ENCODE results near the gene IRX4.
A peak's percentile ranks its signal among the peaks of the same experiment; 100 is the strongest.

Gene IRX4

DNA sequence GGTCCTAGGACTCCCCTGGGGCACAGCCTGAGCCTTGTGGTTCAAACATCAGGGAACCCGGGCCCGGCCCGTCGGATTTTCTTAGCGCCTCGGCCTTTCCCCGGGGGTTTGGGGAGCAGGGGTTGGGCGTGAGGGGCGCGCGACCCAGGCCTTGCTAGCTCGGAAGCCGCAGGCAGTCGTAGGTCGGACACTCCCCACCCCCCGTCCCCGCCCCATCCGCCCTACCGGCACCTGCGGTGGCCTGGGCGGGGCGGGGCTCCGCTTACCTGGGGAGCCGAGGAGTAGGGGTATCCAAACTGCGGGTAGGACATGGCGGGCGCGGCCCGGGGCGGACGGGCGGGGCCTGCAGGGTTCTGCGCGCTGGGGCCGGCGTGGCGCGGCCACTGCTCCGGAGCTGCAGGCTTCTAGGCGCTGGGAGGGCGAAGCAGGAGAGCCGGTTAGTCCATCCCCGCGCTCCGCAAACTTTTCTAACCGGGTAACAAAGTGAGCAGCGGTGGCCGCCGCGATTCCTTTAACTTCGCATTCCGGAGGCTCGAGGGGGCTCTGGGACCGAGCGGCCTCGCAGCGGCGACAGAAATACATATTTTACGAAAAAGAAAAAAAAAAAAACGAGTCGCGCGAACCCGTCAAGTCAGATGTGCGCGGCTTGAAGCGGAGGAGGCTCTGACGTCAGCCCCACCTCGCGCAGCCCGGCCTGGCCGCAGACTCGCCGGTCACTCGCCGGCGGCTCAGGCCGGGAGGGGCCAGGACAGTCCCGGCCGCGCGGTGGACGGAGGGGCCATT, at the start of gene IRX4:
IRX4 (minus strand) TSS at position 589 of the 783 bp plus-strand sequence; CDS start at position 311, 278 bp downstream.
- DNase-seq = no peak

DNA sequence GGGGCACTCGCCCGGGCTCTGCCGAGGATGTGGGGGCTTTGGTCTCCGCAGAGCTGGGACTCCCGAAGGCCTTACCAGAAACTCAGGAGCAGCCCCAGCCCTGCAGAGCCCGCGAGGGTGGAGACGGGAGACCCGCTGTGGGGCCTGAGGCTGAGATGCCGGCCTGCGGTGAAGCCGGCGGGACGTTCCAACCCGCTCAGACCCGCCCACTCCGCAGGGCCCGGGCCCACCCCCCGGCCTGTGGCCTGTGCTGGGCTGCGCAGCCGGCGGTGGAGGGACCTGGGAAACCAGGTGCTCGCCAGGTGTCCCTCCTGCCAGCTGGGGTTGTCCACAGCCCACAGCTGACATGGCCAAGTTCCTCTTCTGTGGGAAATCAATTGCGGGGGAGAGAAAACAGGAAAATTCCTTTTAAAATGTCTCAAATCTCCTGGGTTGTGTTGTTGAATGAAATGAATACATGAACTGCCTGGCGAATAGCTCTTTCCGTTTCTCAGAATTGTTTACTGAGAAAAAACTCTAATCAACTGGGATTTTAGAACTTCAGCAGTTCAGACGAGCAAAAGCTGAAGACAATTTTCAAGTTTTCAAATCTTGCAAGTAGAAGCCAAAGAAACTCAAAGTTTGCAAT, 49.0 kb upstream of the IRX4 start:
- DNase-seq = peak; percentile 45

DNA sequence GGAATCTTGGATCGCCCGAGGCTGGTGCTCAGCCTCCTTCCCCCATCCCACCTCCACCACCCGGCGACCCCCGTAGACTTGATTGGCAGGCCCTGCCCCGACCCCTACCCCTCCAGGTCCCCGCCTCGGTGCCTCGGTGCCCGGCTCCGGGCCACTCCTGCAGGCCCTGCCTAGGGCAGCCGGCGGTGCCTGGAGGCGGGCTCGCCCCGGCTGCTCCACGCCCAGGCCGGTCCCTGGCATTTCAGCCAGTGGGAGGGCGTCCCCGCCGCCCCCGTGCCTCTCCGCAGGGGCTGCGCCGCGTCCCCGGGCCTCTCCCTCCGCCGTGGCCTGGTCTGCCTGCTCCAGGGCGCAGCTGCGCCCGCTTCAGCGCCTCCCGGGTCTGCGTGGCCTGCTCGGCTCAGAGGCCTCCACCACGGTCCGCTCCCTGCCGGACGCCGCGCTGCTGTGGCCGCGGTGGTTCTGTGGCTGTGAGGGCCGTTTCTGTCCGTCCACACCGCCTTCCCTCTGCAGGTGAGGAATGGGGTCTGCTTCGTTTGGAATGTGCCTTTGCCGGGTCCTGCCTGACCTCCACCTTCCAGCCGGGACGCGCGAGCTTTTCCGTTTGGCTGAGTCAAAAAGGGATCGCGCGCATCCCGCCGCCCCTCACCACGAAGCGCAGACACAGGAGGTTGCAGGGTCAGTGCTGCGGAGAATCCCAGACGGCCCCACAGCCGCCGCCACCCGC, 48.3 kb upstream of the IRX4 start:
- peak; percentile 32 for DNase-seq

DNA sequence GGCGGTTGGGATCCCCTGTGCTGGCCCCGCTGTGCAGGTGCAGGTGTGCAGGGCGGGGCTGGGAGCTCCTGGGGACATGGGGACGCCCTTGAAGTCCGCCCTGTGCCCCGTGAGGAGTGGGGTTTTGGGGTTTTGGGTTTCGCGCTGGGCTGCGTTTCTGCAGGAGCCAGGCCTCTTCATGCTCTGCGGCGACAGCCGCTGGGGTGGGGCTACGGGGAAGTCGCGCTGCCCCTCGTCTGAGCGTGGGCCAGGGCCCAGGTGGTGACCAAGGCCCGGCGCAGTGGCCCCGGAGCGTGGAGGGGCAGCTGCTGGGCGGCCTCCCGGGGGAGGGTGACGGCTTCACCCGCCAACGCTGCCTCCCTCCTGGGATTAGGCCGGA, 47.8 kb upstream of the IRX4 start:
- peak; percentile 42 for DNase-seq

DNA sequence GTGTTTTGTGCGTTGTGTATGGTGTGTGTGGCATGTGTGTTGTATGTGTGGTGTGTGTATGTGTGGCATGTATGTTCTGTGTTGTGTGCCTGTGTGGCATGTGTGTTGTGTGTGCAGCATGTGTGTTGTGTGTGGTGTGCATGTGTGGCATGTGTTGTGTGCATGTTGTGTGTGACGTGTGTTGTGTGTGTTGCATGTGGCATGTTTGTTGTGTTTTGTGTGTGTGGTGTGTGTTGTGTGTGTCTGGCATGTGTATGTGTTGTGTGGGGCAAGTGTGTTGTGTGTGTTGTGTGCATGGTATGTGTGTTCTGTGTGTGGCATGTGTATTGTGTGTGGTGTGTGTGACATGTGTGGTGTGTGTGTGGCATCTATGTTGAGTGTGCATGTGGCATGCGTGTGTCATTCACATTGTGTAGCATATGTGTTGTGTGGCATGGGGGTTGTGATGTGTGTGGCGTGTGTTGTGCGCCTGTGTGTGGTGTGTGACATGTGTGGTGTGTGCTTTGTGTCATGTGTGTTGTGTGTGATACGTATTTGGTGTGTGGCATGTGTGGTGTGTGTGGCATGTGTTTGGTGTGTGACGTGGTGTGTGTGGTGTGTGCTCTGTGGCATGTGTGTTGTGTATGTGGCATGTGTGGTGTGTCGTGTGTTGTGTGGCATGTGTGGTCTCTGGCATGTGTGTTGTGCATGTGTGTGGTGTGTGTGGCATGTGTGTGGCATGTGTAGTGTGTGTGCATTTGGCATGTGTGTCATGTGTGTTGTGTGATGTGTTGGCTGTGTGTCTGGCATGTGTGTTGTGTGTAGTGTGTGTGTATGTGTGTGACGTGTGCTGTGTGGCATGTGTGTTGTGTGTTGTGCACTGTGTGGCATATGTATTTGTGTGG, 46.6 kb upstream of the IRX4 start:
- no peak for DNase-seq

DNA sequence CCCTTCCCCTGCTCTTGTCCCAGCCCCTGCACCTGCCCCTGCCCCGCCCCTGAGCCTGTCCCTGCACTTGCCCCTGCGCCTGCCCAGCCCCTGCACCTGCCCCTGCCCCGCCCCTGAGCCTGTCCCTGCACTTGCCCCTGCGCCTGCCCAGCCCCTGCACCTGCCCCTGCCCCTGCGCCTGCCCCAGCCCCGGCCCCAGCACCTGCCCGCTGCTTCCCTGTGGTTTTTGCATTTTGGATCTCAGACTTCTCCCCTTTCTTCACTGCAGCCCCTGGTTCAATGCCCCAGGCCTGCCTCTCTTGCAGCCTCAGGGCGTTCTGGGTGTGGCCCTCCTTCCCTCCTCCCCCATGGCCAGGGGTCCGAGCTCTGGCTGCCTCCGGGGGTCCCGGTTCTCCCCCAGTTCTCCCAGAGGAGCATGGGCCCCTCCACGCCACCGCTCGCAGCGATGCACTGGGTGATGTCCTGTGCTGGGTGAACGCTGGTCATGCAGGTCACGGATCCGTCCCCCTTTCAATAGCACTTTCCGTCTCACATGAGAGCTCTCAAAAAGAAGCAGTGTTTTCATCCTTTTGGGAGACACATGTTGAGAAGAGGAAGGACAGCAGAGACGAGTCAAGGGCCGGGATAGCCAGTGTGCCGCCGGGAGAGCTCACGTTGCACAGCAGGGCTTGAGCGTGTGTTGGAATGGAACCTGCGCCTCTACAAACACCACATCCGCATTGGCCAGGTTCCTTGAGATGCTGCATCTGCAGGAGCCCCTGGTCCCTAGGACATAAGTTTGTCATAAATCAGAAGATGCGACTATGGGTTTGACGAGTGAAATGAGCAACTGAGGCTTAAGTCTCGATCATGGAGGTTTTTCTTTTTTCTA, 44.0 kb upstream of the IRX4 start:
- no peak for DNase-seq

DNA sequence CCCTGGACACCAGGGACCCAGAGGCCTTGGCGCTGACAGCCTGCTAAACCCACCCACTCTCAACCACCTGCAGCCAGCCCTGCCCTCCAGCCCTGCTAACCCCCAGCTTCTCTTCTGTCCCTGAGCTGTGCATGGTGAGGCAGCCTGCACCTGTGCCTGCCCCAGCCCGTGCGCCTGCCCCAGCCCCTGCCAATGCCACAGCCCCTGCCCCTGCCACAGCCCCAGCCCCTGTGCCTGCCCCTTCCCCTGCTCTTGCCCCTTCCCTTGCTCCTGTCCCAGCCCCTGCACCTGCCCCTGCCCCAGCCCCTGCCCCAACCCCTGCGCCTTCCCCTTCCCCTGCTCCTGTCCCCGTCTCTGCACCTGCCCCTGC, 43.3 kb upstream of the IRX4 start:
- DNase-seq = no peak

DNA sequence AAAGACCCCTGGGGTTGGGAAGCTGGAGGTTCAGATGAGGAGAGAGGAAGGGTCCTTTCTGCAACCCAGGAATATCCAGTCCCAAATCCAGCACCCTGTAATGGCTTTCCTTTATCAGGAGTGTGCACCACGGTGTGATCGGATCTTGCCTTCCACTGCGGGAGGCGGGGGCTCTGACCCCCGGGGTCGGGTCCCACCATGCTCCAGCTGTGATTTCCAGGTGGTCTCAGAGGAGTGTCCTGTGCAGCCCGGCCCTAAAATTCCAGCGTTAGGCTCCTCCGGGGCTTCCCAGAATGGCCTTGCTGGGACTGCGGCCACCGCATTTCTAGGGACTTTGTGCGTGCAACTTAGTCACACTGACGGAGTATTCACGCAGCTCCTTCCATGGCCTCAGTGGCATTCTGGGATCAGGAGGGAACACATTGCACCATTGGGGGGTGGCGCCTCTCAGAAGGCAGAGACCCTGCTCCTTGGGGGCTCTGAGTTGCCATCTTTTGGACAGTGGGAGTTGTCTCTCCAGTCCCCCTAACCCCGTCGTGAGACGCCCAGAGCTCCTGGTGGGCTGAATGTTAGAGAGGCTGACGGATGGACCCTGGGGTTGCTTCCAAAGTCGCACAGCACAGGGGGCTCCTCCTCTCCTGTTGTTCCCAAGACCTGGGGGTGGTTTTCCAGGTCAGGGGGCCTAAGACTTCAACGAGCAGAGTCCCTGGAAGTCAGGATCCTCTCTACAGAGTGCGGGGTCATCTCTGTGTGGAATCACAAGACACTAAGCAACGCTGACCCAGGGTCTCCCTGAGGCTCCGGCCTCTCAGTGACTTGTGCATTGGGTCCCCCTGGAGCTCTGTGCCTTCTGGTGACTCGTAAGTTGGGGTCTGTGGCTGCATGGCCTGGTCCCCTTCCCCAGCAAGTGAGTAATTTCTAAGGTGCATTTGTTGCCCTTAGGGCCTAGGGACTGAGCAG, 42.7 kb upstream of the IRX4 start:
- DNase-seq = no peak

DNA sequence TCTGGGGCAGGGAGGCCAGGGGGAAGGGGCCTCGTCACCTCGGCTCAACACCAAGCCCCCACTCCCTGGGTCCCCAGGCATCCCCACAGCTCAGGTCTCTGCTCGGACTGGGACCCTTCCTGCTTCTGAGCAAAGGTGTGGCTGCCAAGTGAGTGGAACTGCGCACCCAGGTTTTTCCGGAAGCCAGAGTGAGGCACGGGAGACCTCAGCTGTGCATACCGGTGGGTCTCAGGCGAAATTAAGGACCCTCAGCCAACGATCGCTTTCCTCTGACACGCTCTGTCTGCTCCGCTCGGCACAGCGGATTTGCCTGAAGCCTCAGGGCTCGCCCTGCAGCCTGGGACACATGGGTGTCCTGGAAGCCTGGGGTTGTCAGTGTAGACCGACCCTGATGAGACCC, 41.0 kb upstream of the IRX4 start:
- DNase-seq = no peak

DNA sequence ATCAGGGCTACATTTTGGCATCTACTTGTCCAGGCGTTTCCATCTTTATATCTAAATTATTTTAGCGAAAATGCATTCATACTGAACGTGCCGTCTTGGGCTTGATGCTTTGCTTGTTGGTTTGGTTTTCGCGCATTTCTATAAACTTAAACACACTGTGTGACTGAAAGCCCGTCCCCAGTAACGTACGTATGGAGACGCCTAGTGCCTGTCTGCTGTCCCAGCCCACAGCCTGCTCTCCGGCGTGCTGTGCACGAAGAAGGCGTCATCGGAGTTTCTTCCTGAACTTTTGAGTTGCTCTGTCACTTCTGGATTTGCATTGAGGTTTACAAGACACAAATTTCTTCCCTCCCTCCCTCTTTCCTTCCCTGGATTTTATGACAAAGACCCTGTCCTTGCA, 40.6 kb upstream of the IRX4 start:
- no peak for DNase-seq

DNA sequence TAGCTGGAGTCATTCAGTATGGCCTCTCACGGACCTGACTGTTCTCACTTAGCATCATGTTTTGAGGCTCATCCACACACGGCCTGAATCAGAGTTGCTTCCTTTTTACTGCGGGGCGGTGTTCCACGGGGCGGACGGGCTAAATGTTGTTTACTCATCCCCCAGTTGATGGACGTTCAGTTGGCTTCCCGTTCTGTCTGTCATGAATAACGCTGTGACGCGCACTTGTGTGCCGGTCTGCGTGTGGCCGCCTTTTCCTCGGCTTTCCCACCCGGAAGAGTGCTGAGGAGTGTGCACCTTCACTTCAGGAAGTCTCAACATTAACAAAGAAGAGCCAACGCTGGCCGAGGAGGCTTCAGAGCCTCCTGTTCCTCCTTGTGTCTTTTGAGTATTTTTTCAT, 39.0 kb upstream of the IRX4 start:
- DNase-seq = no peak

DNA sequence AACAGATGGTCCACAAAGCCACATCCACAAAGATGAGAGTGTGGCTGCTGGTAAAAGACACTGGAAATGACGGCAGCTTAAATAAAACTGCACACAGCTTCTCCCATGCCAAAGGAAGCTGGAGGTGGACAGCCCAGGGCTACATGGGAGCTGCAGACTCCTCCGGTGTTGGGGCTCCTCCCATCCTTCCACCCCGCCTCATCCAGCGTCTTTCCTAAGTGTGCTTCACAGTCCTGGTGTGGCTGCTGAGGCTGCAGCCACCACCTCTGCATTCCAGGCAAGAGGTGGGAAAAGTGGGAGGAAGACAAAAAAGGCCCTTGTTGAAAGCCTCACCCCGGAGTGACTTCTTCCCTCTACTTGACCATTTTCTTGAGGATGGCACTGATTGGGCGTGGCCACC, 37.0 kb upstream of the IRX4 start:
- DNase-seq = no peak

DNA sequence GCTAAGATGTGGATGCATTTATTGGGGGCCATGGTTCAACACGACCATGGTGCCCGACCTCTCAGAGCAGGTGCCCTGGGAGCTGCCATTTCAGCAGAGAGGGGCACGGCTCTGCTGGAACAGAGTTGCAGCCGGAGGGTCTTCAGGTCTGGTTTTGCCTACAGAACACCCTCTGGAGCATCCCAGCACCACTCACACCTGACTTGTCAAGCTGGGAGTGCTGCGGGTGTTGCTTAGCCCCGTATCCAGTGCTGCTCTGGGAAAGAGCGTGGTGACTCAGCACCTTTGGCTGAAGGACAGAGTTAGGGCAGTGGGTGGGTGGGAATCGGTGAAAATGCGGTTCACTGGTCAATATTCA, 36.5 kb upstream of the IRX4 start:
- no peak for DNase-seq

DNA sequence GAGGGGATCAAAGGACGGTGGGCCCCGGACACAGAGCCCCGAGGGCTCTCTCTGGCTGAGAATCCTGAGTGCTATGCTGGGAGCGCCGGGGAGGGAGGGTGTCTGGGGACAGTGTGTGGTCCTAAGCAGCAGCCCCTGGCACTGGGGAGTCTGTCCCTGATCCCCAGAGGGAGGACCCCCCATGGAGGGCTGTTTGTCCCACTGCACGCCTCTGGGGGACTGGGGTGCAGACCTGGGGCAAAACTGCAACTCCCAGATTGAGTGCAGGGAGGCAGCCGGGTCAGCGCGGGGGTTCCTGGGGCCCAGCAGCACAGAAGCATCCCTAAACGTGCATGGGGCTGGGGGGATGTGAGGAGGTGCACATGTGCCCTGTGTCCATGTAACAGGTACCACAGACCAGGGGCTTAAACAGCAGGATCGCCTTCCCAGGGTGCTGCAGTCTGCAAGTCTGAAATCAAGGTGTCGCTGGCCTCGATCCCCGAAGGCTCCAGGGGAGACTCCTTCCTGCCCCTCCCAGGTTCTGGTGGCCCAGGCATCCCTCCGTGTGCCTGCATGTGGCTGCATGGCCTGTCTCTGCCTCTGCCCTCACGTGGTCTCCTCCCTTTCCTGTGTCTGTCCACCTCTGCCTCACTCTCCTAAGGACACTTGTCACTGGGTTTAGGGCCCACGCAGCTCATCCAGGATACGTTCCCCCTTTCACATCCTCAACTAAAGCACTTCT, 35.9 kb upstream of the IRX4 start:
- DNase-seq = no peak

DNA sequence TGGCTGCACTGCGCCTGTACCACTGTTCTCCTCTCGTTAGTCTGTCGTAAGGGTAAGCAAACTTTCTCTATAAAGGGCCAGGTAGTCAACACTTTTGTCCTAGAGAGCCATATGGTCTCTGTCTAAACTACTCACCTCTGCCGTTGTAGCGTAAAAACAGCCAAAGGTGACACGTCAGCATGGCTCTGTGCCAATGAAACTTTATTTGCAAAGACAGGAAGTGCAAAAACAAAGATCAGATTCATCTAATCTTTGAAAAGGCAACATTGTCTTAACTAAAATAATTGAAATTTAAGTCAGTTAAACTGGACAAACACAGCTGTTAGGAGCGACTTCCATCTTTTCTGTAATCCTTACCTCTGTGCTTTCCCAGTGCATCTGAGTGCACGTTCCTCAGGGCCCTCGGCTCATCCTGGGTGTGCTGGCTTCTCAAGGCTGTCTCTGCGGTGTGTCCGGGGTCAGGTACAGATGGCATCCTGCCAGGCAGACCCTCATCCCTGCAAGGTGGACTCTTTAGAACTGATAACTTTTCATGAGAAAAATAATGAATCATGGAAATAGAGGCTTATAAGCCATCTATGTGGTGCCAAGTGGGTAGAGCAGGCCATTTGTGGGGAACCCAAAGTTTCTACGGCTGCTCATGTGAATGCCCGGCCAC, 35.2 kb upstream of the IRX4 start:
- DNase-seq = no peak

DNA sequence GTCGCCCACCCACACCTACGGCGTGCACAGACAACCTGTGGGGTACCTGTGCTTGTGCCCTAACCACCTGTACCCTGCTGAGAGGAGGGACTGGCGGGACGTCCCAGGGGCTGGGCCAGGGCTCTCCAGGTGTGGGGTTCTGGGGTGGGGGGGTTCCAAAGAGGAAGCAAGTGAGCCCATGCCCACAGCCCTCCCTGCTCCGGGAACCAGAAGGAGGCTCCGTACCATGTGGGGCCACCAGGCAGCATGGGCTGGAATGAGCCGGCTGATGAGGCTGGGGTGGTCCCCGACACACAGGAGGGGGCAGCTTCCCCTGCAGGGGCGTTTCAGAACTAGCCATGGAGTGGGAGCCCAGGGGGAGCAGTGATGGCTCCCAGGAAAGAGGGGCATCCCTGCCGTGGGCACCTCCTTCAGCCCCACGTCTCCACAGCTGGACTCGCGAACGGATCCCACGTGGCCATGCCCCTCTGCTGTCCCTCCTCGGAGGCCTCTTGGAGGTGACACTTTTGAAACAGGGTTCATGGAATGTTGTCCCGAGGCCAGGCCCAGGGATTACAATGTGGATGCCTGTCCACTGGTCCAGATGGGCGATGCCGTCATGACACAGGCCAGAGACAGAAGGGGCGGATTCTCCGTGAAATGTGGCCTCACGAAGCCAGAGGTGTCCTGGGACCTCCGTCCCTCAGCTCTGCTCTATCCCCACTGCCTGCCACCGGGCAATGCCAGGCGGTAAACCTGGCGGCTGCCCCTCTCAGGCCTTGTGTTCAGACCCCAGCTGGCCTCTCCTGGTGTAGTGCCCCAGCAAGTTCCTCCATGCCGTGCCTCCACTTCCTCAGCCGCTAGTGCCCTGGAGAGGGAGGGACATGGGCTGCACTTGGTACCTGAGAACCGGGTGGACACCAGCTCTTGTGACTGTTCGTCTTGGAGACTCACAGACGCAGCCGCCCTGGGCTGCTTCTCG, 33.6 kb upstream of the IRX4 start:
- no peak for DNase-seq

DNA sequence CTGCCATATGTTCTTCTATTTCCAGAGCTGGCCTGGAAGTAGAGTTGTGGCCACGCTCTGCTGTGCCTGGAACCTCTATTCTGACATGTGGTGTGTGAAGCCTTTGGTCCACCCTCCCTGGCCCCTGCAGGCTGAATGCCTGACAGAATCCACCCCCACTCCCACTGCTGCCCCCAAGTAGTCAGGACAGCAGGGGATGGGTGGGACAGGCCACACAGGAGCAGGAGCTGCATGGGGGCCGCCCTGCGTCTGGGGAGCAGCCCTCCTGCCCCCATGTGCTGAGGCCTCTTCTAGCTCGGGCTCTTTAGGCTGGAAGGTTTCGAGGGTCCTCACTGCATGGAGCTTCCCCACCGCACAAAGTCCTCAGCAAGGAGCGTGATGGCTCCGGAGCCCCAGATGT, 32.6 kb upstream of the IRX4 start:
- no peak for DNase-seq

DNA sequence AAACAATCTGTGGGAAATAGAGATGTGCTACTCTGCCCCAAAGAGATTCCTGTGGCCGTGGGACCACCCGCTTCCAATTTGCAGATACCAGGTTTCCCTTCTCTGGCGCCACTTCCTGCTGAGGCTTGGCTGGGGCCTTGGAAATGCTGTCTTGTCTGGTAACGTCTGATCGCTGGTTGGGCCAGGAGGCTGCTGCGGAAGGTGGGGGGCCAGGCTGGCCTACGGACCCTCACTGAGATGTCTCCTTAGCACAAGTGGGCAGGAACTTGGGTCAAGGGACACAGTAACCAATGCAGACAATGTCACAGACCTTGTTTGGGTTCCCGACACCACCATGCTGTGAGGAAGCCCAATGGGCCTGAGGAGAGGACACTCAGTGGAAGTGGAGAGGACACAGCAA, 31.7 kb upstream of the IRX4 start:
- DNase-seq = no peak

DNA sequence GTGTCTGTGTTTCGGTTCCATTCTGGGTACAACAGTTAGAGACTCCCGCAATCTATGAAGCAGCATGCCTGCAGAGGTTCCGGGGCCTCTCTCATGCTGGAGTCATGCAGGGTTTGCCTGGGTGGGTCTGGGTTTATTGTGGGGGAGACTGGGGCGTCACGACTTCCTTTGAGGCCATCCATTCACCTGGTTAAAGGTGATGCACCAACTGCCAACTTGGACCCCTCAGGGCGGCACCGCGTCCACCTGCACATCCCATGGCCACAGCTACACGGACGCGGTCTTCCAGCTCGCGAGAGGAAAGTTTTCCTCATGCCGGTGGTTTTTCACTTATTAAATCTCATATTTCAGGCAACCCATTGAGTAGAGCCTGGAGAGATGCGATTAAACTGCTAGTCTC, 30.9 kb upstream of the IRX4 start:
- no peak for DNase-seq

Data from NCI-H146 (cell line).